ENCODE data around the gene SPOCD1.

The SPOCD1 gene

GRCh38 chr1:31755850-31756492 is 59.9 kb downstream of the SPOCD1 start:
- DNase-seq (ENCODE audit: low spot score) = no peak

- DNase-seq (ENCODE audit: low spot score) = peak; percentile 66
Measured at GRCh38 chr1:31755197-31755611, 60.6 kb downstream of the SPOCD1 start.

- no peak for DNase-seq (ENCODE audit: low spot score)
Measured at GRCh38 chr1:31754397-31754796, 61.4 kb downstream of the SPOCD1 start.

GRCh38 chr1:31753707-31754349 is 62.0 kb downstream of the SPOCD1 start:
- peak; percentile 58 for DNase-seq (ENCODE audit: low spot score)

- no peak for DNase-seq (ENCODE audit: low spot score)
Measured at GRCh38 chr1:31752952-31753475, 62.8 kb downstream of the SPOCD1 start.

GRCh38 chr1:31752258-31752657 is 63.6 kb downstream of the SPOCD1 start:
- no peak for DNase-seq (ENCODE audit: low spot score)

GRCh38 chr1:31751822-31752241 is 64.0 kb downstream of the SPOCD1 start:
- no peak for DNase-seq (ENCODE audit: low spot score)

- peak; percentile 79 for DNase-seq (ENCODE audit: low spot score)
Measured at GRCh38 chr1:31750858-31751510, 64.8 kb downstream of the SPOCD1 start.

GRCh38 chr1:31749785-31750735 is 65.8 kb downstream of the SPOCD1 start:
- DNase-seq (ENCODE audit: low spot score) = no peak

- DNase-seq (ENCODE audit: low spot score) = no peak
Measured at GRCh38 chr1:31748365-31748764, 67.5 kb downstream of the SPOCD1 start.

GRCh38 chr1:31747304-31747703 is 68.5 kb downstream of the SPOCD1 start:
- no peak for DNase-seq (ENCODE audit: low spot score)

GRCh38 chr1:31746687-31747086 is 69.1 kb downstream of the SPOCD1 start:
- no peak for DNase-seq (ENCODE audit: low spot score)

- DNase-seq (ENCODE audit: low spot score) = no peak
Measured at GRCh38 chr1:31745946-31746670, 69.7 kb downstream of the SPOCD1 start.

GRCh38 chr1:31745096-31745945 is 70.5 kb downstream of the SPOCD1 start:
- peak; percentile 91 for DNase-seq (ENCODE audit: low spot score)

- DNase-seq (ENCODE audit: low spot score) = no peak
Measured at GRCh38 chr1:31744165-31744888, 71.5 kb downstream of the SPOCD1 start.

- no peak for DNase-seq (ENCODE audit: low spot score)
Measured at GRCh38 chr1:31742462-31743212, 73.2 kb downstream of the SPOCD1 start.
